HG03460 (cell line): ENCODE measurements around the gene BMP2K.
A peak's percentile ranks its signal among the peaks of the same experiment; 100 is the strongest.

ENCODE experiments used
- ATAC-seq: cut with Tn5 transposase; IDR thresholded peaks from one replicate; pipeline ENCODE4 v1.9.1; 2021; ENCODE audit not compliant: unreplicated experiment

Gene BMP2K

GRCh38 chr4:78923464-78924312 is 147.5 kb downstream of the BMP2K start:
- no peak for ATAC-seq

GRCh38 chr4:78926826-78927225 is 150.7 kb downstream of the BMP2K start:
- no peak for ATAC-seq

GRCh38 chr4:78928835-78929234 is 152.7 kb downstream of the BMP2K start:
- no peak for ATAC-seq

GRCh38 chr4:78930016-78930629 is 154.0 kb downstream of the BMP2K start:
- no peak for ATAC-seq

GRCh38 chr4:78936989-78937388 is 160.8 kb downstream of the BMP2K start:
- ATAC-seq = no peak

- no peak for ATAC-seq
Observed at GRCh38 chr4:78937837-78938236, 161.7 kb downstream of the BMP2K start.

GRCh38 chr4:78938474-78938867 is 162.3 kb downstream of the BMP2K start:
- no peak for ATAC-seq

- ATAC-seq = peak; percentile 96
Observed at GRCh38 chr4:78938868-78939666, 162.9 kb downstream of the BMP2K start, which contains the start of gene PAQR3. PAQR3 (minus strand) TSS chr4:78939438; CDS start chr4:78939224, 214 bp downstream.

GRCh38 chr4:78939667-78940008 is 163.5 kb downstream of the BMP2K start:
- ATAC-seq = no peak

GRCh38 chr4:78940752-78941151 is 164.6 kb downstream of the BMP2K start:
- no peak for ATAC-seq

- no peak for ATAC-seq
Observed at GRCh38 chr4:78944381-78944780, 168.2 kb downstream of the BMP2K start.

- no peak for ATAC-seq
Observed at GRCh38 chr4:78945651-78946179, 169.6 kb downstream of the BMP2K start.

- ATAC-seq = no peak
Observed at GRCh38 chr4:78949735-78950134, 173.6 kb downstream of the BMP2K start.

- peak; percentile 62 for ATAC-seq
Observed at GRCh38 chr4:78951862-78952472, 175.8 kb downstream of the BMP2K start.

GRCh38 chr4:78953231-78953630 is 177.1 kb downstream of the BMP2K start:
- no peak for ATAC-seq

GRCh38 chr4:78953769-78954666 is 177.9 kb downstream of the BMP2K start:
- ATAC-seq = no peak

GRCh38 chr4:78956975-78957374 is 180.8 kb downstream of the BMP2K start:
- no peak for ATAC-seq

GRCh38 chr4:78960926-78961325 is 184.8 kb downstream of the BMP2K start:
- ATAC-seq = no peak
